Measurements from ENCODE around the gene DNAH2.

DNA sequence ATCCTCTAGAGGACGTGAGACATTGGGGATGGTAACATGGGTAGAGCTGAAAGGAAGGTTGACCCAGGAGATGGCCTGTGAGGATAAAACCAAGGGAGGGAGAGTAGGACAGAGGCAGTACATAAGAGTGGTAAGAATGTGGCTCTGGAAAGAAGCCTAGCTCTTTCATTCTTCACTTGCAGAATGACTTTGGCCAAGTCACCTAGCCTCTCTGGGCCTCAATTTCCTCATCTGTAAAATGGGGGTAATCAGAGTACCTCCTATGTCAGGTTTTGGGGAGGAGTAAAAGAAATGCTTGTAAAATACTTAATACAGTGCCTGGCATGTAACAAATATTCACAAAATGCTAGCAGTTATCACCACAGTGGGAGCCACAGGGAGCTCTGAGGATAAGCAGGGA lies 123.3 kb downstream of the DNAH2 start:
- TF ChIP-seq ZNF837 (tag by site-specific recombination; IDR thresholded peaks at IDR 0.05) (no peak), TCF7L2 (IDR thresholded peaks at IDR 0.05; ENCODE audit: borderline replicate concordance, low read depth, low read length) (no peak), ZNF776 (tag by site-specific recombination; IDR thresholded peaks at IDR 0.05; ENCODE audit: borderline replicate concordance) (no peak), MYNN (tag by site-specific recombination; IDR thresholded peaks at IDR 0.05; ENCODE audit: borderline replicate concordance) (no peak), ZNF19 (tag by site-specific recombination; IDR thresholded peaks at IDR 0.05; ENCODE audit: low read depth) (no peak), CTCF (tag by site-specific recombination; IDR thresholded peaks at IDR 0.05) (no peak), YY1 (tag by site-specific recombination; IDR thresholded peaks at IDR 0.05) (no peak), ZNF473 (tag by site-specific recombination; IDR thresholded peaks at IDR 0.05) (no peak), ZFHX2 (tag by site-specific recombination; conservative IDR thresholded peaks at IDR 0.05) (no peak), ZNF24 (tag by site-specific recombination; IDR thresholded peaks at IDR 0.05) (no peak), ZNF501 (tag by site-specific recombination; IDR thresholded peaks at IDR 0.05) (no peak), ZNF324 (tag by site-specific recombination; IDR thresholded peaks at IDR 0.05) (no peak), ZNF747 (tag by site-specific recombination; IDR thresholded peaks at IDR 0.05) (no peak)

Data from HEK293 (cell line).